NCI-H2107 treated with DMSO at 0.1 percent for 48 hours (cell line): Measurements from ENCODE around the gene ADAMTS2.

Experiments used
- DNase-seq: peaks from one replicate; lab custom pipeline; 2025; ENCODE audit not compliant: unreplicated experiment; lab: John Stamatoyannopoulos, UW

ADAMTS2 gene

GRCh38 chr5:179268399-179268952, 76.8 kb downstream of the ADAMTS2 start:
- DNase-seq: no peak

- DNase-seq: no peak
Measured at GRCh38 chr5:179267671-179268083, 77.6 kb downstream of the ADAMTS2 start.

- DNase-seq: no peak
Measured at GRCh38 chr5:179267071-179267670, 78.1 kb downstream of the ADAMTS2 start.

DNA sequence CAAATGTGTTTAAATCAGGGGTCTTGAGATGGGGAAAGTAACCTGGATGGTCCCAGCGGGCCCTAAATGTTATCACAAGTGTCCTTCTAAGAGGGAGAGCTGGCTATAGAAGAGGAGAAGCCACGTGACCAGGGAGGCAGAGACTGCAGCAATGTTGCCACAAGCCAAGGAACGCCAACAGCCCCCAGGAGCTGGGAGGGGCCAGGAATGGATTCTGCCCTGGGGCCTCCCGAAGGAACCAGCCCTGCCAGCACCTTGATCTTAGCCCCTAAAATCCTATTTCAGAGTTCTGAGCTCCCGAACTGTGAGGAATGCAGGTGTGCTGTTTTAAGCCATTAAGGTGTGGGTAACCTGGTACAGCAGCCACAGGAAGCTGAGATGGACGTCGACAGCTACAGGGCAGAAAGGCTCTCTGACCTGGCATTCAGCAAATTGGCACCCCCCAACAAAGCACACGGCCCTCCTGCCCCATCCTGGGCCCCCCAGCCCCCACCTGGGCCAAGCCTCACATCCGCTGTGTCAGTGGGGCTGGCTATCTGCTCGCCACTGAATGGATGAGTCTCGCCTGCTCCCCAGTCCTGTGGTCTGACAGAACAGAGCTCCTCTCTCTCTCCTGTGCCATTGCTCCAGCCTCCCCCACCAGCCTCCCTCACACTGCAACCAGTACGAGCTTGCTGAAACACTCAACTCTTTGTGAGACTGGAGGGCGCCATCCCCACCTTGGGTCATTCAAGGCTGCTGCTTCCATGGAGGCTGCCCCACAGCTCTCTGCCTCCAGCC, 78.8 kb downstream of the ADAMTS2 start:
- no peak for DNase-seq

GRCh38 chr5:179265514-179266290, 79.6 kb downstream of the ADAMTS2 start:
- no peak for DNase-seq

DNA sequence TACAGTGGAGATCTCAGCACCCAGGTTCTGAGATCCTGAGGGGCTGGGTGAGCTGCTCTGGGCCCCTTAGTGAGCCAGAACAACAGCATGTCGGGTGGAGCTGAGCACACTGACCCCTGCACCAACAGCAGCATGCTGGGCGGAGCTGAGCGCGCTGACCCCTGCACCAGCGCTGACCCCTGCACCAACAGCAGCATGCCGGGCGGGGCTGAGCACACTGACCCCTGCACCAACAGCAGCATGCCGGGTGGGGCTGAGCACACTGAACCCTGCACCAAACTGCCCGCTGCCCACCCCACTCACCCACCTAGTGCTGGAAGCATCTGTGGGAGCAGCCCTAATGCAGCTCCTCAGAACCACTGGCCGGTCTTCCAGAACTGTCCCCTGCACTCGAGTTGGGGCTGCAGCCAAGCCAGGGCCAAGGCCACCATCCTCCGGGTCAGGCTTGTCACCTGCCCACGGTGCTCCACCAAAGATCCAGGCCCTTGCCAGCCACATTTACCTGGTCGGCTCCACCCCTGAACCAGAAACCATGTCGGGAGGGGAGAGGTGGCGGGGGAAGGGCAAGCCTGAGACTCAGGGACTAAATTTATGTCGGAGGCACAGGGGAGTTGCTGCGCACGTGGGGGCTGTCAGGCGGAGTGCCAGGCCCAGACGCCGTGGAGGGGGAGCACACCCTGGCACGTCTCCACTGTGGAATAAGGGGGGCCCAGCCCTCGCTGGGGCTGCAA, 80.3 kb downstream of the ADAMTS2 start:
- DNase-seq: no peak

DNA sequence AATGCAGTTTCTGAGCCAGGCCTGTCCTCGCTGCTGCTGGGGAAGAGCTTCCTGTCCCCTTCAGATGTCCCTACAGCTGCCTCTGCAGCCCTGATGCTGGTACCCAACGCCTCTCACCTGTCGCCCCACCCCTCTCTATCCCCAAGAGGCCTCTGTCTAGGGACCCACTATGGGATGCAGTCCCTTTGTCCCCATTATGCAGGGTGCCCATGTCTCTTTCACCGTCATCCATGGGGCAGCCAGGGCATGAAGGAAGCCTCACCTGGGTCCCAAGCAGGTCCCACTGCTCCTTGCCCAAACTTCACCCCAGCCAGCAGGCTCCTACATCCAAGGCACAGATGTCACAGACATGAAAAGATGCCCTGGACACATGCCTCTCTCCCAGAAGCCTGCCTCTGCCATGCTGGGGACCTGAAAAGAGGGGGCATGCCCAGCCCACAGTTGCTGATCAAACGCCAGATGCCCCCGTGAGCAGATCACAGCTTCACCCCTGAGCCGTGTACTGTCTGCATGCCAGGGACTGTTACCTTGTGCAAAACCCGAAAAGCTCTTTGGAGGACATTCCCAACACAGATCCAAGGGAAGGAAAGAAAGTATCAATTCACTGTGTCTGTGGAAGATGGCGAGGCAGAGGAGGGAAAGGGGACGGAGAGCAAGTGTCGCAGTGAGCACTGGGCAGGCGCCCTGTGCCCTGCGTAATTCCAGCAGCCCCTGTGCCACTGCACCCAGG, 81.0 kb downstream of the ADAMTS2 start:
- no peak for DNase-seq

DNA sequence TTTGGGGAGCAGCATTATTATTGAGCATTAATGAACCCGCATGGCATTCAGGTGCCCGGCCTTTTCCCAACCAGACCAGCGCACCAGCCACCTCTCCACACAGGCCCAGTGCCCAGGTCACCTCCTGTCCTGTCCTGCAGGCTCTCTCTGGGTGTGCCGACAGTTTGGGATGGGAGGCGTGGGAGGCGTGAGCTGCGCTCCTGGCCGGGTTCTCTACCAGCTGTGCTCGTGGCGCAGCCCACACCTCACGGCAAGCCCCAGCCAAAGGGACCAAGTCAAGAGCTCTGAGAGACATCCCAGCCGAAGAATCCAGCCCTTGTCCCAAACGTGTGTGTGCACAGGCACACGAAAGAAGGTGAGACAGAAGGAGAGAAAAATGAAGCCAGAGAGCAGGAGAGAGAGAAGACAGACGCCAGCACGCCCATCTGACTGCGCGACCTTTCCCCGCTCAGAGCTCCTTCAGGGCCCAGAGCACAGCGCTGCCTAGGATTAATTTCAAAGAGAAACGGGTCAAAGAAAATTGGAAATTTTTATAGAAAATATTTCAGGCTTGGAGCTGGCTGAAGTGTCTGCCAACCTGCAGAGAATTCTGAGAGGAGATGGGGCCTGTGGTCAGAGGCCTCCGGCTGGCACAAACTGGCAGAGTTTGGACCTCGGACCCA, 81.7 kb downstream of the ADAMTS2 start:
- no peak for DNase-seq

DNA sequence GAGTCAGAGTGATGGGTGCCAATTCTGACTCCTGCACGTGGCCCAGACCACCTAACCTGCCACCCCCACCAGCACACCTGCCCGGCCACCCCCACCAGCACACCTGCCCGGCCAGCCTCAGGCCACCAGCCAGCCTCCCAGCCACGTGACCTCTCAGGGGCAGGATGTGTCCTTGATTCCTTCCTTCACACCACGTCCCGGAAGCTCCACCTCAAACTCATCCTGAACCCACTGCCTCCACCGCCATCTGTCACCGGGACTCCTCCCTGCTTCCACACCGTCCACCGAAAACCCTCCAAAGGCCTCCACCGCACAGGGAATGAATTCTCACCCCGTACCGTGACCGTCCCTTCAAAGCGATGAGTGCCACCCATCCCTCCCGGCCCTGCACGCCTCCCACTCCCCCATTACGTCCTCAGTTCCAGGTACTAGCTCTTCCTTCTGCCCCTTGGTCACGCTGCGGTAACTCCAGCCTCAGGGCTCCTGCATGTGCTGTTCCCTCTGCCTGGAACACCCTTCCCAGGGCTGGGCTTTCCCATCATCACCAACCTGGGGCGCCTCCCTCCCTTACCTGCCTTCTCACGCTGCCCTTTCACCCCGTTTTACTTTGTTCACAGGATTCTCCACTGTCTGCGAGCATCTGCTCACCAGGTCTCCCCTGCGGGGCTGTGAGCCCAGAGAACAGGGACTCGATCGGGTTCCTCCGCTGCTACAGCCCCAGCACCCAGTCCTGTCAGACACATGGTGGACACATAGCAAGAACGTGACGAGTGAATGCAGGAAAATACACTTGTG, 82.9 kb downstream of the ADAMTS2 start:
- DNase-seq: no peak

DNA sequence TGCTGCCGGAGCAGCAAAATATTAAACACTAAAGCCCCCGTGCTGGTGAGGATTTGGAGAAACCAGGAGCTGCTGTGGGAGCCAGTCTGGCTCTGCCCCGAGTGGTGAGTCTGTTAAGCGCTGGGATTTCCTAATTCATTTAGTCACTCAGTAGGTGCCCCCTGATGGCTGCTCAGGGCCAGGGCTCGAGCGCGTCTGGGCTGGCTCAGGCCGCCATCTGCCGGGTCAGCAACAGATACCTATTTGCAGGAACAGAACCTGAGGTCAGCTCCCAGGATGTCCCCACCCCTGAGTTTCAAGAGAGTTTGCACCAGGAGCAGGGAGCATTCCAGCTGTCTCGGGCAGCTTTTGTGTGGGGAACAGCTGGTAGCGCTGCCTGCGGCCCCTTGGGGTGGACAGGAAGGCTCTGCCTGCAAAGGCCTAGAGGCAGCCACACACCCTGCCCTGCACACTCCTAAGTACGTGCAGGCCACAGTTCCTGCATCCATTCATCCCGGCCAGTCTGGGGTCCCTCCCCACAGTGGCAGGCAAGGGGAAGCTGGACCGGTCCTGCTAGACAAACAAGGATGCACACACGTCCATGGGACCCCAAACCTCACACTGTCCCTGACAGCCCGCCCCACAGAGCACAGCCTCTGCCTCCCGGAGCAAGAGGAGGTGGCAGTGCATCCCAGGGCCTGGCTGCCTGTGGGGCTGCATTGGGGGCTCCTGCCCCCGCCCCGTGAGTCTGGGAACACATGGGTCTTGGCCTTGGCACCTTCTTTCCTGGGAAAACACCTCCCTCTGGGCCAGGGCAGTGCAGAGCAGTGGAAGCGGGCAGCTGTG, 83.7 kb downstream of the ADAMTS2 start:
- no peak for DNase-seq

DNA sequence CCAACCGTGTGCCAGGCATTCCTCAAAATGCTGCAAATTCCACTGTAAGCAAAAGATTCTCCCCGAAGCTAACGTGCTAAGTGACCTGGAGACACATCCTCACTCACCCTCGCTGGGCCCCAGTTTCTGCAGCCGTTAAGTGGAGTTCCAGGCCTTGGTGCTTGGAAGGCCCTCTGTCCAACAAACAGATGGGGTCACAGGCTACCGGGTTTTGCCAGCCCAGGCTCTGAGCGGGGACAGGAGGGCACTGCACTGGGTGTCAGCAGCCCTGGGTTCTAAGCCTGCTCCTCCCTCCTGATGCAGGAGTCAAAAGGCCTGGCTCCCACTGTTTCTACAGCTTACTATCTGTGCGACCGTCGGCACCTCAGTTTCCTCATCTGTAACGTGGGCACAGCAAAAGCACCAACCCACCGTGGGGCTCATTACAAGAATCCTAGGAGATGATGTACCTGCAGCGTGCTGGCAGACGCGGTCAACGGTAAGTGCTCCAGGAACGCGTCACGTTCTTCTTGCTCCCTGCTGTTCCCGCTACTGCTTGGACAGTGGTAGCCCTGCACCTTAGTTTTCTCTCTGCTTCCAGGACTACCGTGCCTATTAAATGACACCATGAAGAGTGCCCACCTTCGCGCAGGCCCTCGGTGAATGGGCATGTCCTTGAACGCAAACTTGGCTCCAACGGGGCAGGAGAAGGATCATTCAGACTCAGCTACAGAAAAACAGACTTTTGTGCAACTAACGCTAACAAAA, 84.8 kb downstream of the ADAMTS2 start:
- no peak for DNase-seq

- DNase-seq: no peak
Measured at GRCh38 chr5:179259731-179260323, 85.4 kb downstream of the ADAMTS2 start.

GRCh38 chr5:179258922-179259730, 86.1 kb downstream of the ADAMTS2 start:
- DNase-seq: no peak

GRCh38 chr5:179258001-179258921, 87.0 kb downstream of the ADAMTS2 start:
- DNase-seq: no peak

DNA sequence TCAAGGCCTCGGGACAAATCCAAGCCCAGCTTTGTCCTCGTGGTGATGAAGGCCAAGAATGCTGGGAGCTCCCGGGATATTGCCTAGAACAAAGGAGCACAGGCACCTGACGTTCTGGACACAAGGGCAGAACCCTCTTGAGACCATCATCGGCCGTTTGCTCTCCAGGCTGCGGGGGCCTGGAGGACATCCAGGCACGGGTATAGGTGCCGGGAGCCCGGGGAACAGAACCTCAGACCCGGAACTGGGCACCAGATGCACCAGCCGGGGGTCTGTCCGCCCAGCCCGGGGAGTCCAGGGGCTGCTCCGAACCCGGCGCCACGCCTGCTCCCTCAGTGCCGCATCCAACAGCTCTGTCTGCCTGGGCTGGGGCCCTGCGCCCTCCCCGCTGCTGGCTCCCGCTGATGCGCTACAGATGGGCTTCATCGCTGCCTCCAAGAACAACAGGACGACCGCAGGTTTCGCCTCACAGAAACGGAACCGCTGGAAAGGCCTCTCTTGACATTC, 88.0 kb downstream of the ADAMTS2 start:
- DNase-seq: no peak
